GM12878 (cell line): ENCODE measurements around the gene PRCD. TPM values are rescaled to one million over a fixed set of nuclear protein-coding genes. Genes with fewer than 3 reads are reported as not detected.
A peak's percentile ranks its signal among the peaks of the same experiment; 100 is the strongest.

ENCODE experiments used
- ATAC-seq: fragments of 200-7000 bp; cut with Tn5 transposase; 3 replicates; pipeline ENCODE4 v1.9.1; 2020; ENCODE audit warnings: mild to moderate bottlenecking, moderate library complexity
- BruUV-seq: library from RNA; stranded (reverse); fragments of 400-500 nt; replicated peaks from 2 replicates; lab custom pipeline; 2021; lab: Mats Ljungman, UMichigan
- CTCF ChIA-PET: fragments of 300-600 bp; sonication (Branson Sonifier 250); formaldehyde crosslinking; extraction: SDS; loops from one replicate; lab custom pipeline; 2021; ENCODE audit warnings: inconsistent platforms; lab: Yijun Ruan, JAX
- POLR2A ChIA-PET: fragments of 350-600 bp; formaldehyde crosslinking; extraction: SDS; loops from one replicate; lab custom pipeline; 2021; ENCODE audit warnings: inconsistent platforms; lab: Charles Lee
- RAD21 ChIA-PET: fragments of 300-600 bp; sonication (Branson Sonifier 250); formaldehyde crosslinking; loops from one replicate; lab custom pipeline; 2023; ENCODE audit warnings: antibody characterized with exemption; ENCODE audit not compliant: unreplicated experiment; lab: Charles Lee
- SMC1A ChIA-PET: fragments of 300-600 bp; sonication (Branson Sonifier 250); formaldehyde crosslinking; loops from one replicate; lab custom pipeline; 2023; ENCODE audit not compliant: unreplicated experiment, uncharacterized antibody; lab: Charles Lee
- DNase-seq: peaks from one replicate; pipeline ENCODE4 v3.0.0-alpha.2; 2011; ENCODE audit warnings: low read depth, low spot score
- FAIRE-seq: peaks from 3 replicates; lab custom pipeline; 2011; peaks lifted over from hg19 to GRCh38; lab: Jason Lieb, UNC
- H2AFZ ChIP-seq: 2 replicates; pipeline ENCODE4 v1.6.0; 2011; ENCODE audit warnings: low read depth, low read length, control low read depth; ENCODE audit not compliant: control insufficient read depth
- H3K27ac ChIP-seq: 2 replicates; pipeline ENCODE4 v1.5.1; 2011; ENCODE audit warnings: control low read depth; ENCODE audit not compliant: control insufficient read depth, insufficient read depth
- H3K27me3 ChIP-seq, 2 experiments: replicated peaks in 1 of 2; 2 replicates each; pipeline versions ENCODE4 v1.6.0 to v1.6.1; 2011; ENCODE audit warnings: low read length in 1 of 2; ENCODE audit not compliant: control insufficient read depth in 2 of 2, insufficient read depth in 2 of 2
- H3K36me3 ChIP-seq, 2 experiments: 2 replicates each; pipeline ENCODE4 v1.5.1; 2011; ENCODE audit warnings: low read length in 1 of 2; ENCODE audit not compliant: control insufficient read depth in 2 of 2, insufficient read depth in 2 of 2
- H3K4me1 ChIP-seq: 2 replicates; pipeline ENCODE4 v1.6.1; 2011; ENCODE audit warnings: mild to moderate bottlenecking, low read length, moderate library complexity, mixed read lengths; ENCODE audit not compliant: control insufficient read depth, insufficient read depth
- H3K4me2 ChIP-seq: 2 replicates; pipeline ENCODE4 v1.6.0; 2011; ENCODE audit warnings: control low read depth; ENCODE audit not compliant: control insufficient read depth, insufficient read depth
- H3K4me3 ChIP-seq: fragments of 200-600 bp; sonication (generic); 2 replicates; pipeline ENCODE4 v1.5.1; 2016
- H3K79me2 ChIP-seq: 2 replicates; pipeline ENCODE4 v1.6.0; 2011; ENCODE audit warnings: low read length; ENCODE audit not compliant: control insufficient read depth, insufficient read depth
- H3K9ac ChIP-seq: 2 replicates; pipeline ENCODE4 v1.8.0; 2011; ENCODE audit warnings: low read length, control low read depth, mixed read lengths; ENCODE audit not compliant: control insufficient read depth, insufficient read depth
- H3K9me3 ChIP-seq: replicated peaks from 3 replicates; pipeline ENCODE4 v1.5.1; 2011; ENCODE audit warnings: mild to moderate bottlenecking, low read length; ENCODE audit not compliant: control insufficient read depth, insufficient read depth
- H4K20me1 ChIP-seq: 2 replicates; pipeline ENCODE4 v1.6.0; 2011; ENCODE audit not compliant: control insufficient read depth, insufficient read depth
- ESRRA ChIP-seq: IDR thresholded peaks from 2 replicates; pipeline ENCODE4 v1.6.1; 2012; ENCODE audit warnings: mild to moderate bottlenecking, low read length, improper control_type of control experiment
- KAT2A ChIP-seq: conservative IDR thresholded peaks from 2 replicates; pipeline ENCODE4 v1.6.1; 2011; ENCODE audit warnings: low read depth, low read length; ENCODE audit not compliant: control insufficient read depth
- MYC ChIP-seq: IDR thresholded peaks from 2 replicates; pipeline ENCODE4 v1.6.1; 2011; ENCODE audit warnings: mild to moderate bottlenecking, low read length, moderate library complexity, inconsistent platforms; ENCODE audit not compliant: insufficient read depth, insufficient replicate concordance, insufficient read length, severe bottlenecking
- POLR2AphosphoS2 ChIP-seq: IDR thresholded peaks from 2 replicates; pipeline ENCODE4 v1.6.1; 2011; ENCODE audit warnings: low read depth, mild to moderate bottlenecking, low read length, improper control_type of control experiment, moderate library complexity
- SRF ChIP-seq, 2 experiments: IDR thresholded peaks; 2 replicates each; pipeline ENCODE4 v1.6.1; 2011; ENCODE audit warnings: low read depth in 2 of 2, low read length in 2 of 2, mild to moderate bottlenecking in 1 of 2, moderate library complexity in 1 of 2
- ZNF274 ChIP-seq: IDR thresholded peaks from one replicate; pipeline ENCODE4 v1.8.0; 2011; ENCODE audit not compliant: insufficient read length, insufficient read depth
- WGBS: methylation state at CpG from one replicate; pipeline ENCODE4 v1.1.6; 2016; ENCODE audit warnings: low lambda C conversion rate; ENCODE audit not compliant: insufficient replicate concordance, insufficient coverage; ENCODE audit errors: missing lambda C conversion rate; 5-methylcytosine and 5-hydroxymethylcytosine counted together
- in situ Hi-C: fragments of 300-500 bp; cut with MboI; formaldehyde crosslinking; loops from 9 replicates; pipeline ENCODE4 v1.14.3; 2018; ENCODE audit warnings: mixed read lengths
- intact Hi-C: fragments of 100-400 bp; cut with micrococcal nuclease; formaldehyde crosslinking; loops from one replicate; pipeline ENCODE4 v1.14.2; 2022; ENCODE audit not compliant: unreplicated experiment
- polyA plus RNA-seq, 11 experiments: library from polyadenylated mRNA; depleted of rRNA in 4 of 11; unstranded in 6 of 11; stranded (reverse) in 5 of 11; fragments of >200 nt; fragmentation: Nextera tagmentation in 4 of 11; fragmentation: Illumina TruSeq in 1 of 11; extraction: Ambion mirVana in 4 of 11; extraction: Trizol in 1 of 11; gene quantifications; 1 replicate in 1 of 11; 2 replicates in 10 of 11; pipeline versions ENCODE4 v1.2.1 to v1.2.3, GENCODE V29; 2011 to 2016; ENCODE audit warnings: inconsistent platforms in 2 of 11, missing spikeins in 2 of 11, low read depth in 1 of 11
- total RNA-seq, 4 experiments: library from RNA; depleted of rRNA in 3 of 4; stranded (reverse); fragments of >200 nt in 3 of 4; fragmentation: Illumina TruSeq in 1 of 4; extraction: Trizol in 1 of 4; gene quantifications; 2 replicates each; pipeline versions ENCODE4 v1.2.1 to v1.2.3, GENCODE V29; 2013 to 2021
- TF ChIP-seq, protein P1 (sequence below): fragments of 450-650 bp; conservative IDR thresholded peaks from 2 replicates; pipeline ENCODE4 v1.6.1; 2017; ENCODE audit warnings: mild to moderate bottlenecking, moderate library complexity

Gene PRCD
- total and polyA plus RNA-seq, 10 of the 15 experiments (the other 5 are each of a cell fraction or from before 2014, with no cell fraction given): 0.18 to 0.95 (median 0.34) TPM; not detected in 4

DNA sequence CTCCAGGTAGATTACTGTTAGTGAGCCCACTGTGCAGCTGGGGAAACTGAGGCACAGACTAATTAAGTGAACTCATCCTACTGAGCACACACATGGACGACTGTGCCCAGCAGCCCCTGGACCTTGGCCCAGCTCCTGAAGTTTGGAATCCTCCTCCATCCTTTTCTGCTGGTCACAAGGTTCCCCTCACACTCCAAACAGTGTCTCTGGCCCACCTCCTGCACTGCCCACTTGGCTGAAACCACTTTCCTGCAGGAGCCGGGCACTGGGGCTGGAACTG, 42.2 kb upstream of the PRCD start:
- Histone ChIP-seq H2AFZ (no peak overlapping the region), H3K4me2 (peak overlapping the region; percentile 88), H3K4me1 (peaks cover 72% of the 10 kb centered on the region), H3K27me3 (no peaks in the 10 kb centered on the region), H3K36me3 (no peaks in the 10 kb centered on the region; a peak in 3 of 4 replicates), H3K4me3 (peak overlapping the region; percentile 96; the same call in 1 of the 2 replicates), H3K9me3 (no peaks in the 10 kb centered on the region), H3K27ac (peak overlapping the region; percentile 86), H4K20me1 (no peaks in the 10 kb centered on the region), H3K9ac (peak overlapping the region; percentile 81), H3K79me2 (peaks cover 67% of the 10 kb centered on the region)
- BruUV-seq: no TSS peak
- intact Hi-C loops (no loop called here), in situ Hi-C loops (no loop called here)
- TF ChIP-seq, protein P1, sequence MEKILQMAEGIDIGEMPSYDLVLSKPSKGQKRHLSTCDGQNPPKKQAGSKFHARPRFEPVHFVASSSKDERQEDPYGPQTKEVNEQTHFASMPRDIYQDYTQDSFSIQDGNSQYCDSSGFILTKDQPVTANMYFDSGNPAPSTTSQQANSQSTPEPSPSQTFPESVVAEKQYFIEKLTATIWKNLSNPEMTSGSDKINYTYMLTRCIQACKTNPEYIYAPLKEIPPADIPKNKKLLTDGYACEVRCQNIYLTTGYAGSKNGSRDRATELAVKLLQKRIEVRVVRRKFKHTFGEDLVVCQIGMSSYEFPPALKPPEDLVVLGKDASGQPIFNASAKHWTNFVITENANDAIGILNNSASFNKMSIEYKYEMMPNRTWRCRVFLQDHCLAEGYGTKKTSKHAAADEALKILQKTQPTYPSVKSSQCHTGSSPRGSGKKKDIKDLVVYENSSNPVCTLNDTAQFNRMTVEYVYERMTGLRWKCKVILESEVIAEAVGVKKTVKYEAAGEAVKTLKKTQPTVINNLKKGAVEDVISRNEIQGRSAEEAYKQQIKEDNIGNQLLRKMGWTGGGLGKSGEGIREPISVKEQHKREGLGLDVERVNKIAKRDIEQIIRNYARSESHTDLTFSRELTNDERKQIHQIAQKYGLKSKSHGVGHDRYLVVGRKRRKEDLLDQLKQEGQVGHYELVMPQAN: no peak
- TF ChIP-seq POLR2AphosphoS2 (no peak), SRF (IDR thresholded peaks at IDR 0.05; ENCODE audit: low read depth in 2 of 2, low read length in 2 of 2) (no peak), MYC (no peak), KAT2A (no peak), ESRRA (no peak), ZNF274 (no peak)
- DNase-seq (no peak), FAIRE-seq (no peak), ATAC-seq (no peak)
- POLR2A ChIA-PET: interaction anchor here (0.6 to 9.0 kb wide), 3 partner anchors 9 to 230 kb away, joined by 3 to 101 read pairs (median 3); no protein-coding TSS in a partner anchor
- WGBS: 97% methylated on average over 2 of the region's 2 CpGs
- SMC1A ChIA-PET: interaction anchor here (1.2 to 8.7 kb wide), 3 partner anchors 13 to 30 kb away, joined by 3 to 115 read pairs (median 15); partner anchors contain the start of gene AANAT
- RAD21 ChIA-PET: interaction anchor here (1.9 to 5.4 kb wide), 4 partner anchors 10 to 31 kb away, joined by 4 to 34 read pairs (median 12); partner anchors contain the start of gene AANAT
- CTCF ChIA-PET: interaction anchor here (1.2 to 3.1 kb wide), 5 partner anchors 10 to 88 kb away, joined by 4 to 15 read pairs (median 10); partner anchors contain the start of gene AANAT
